HG02571 (cell line): Measurements from ENCODE around the gene PITPNC1.
A peak's percentile ranks its signal among the peaks of the same experiment; 100 is the strongest.
"Not testable (repeated sequence)": the region's sequence is repeated elsewhere in the genome, so short reads cannot be mapped to it uniquely, and the experiment has no call there.

Source experiments
- ATAC-seq: cut with Tn5 transposase; IDR thresholded peaks from one replicate; pipeline ENCODE4 v1.9.1; 2021; ENCODE audit warnings: mild to moderate bottlenecking, moderate library complexity; ENCODE audit not compliant: unreplicated experiment

The PITPNC1 gene

DNA sequence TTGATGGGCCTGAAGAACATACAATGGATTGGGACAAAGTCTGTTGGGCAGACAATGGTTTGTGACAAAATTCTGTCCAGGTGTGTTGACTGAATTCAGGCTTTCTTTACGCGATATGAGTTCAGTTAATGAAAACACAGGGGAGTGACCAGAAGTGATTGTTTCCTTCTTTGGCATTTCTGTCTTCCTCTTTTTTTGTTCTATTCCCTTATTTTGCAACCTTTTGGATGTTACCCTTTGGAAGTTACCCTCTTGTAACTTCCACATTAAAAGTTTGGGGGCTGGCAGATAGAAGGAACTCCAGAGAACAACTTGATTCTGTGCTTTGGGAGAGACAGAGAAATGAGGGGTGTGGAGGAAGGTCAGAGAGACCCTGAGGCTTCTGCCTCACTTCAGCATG lies 126.7 kb downstream of the PITPNC1 start:
- no peak for ATAC-seq

DNA sequence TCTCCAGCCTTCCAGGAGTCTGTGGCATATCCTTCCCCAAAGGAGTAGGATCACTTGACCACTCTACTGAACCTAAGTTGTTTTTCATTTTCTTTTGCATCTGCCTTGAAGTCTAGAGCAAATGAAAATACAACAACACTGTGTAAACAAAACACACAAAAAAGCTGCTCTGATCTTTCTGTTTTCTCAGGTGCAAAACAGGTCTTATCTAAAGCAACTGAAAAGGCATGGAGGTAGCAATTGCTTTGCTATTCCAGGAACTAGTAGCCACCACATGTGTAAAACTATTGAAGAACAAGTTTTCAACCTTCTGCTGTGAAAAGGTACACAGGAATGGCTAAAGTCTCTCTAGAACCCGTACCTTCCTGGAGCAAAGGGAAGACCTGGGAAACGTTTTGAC lies 127.1 kb downstream of the PITPNC1 start:
- ATAC-seq, result no peak

DNA sequence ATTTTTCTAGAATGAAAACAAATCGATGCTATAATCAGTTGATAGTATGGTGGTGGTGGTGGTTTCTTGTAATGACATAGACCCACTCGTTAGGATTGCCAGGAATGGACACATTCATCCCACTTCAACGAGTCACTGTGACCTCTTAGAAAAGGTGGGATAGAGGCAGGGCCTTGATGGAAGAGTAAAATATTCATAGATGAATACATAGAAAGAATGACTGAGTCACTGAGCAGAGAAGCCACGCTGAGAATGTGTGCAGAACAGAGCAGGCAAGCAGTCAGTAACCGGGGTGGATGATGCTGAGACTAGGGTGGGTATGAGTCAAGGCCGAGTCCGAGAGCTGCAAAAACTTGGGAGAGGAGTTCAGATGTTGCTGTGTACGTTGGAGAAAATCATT lies 129.9 kb downstream of the PITPNC1 start:
- no peak for ATAC-seq

DNA sequence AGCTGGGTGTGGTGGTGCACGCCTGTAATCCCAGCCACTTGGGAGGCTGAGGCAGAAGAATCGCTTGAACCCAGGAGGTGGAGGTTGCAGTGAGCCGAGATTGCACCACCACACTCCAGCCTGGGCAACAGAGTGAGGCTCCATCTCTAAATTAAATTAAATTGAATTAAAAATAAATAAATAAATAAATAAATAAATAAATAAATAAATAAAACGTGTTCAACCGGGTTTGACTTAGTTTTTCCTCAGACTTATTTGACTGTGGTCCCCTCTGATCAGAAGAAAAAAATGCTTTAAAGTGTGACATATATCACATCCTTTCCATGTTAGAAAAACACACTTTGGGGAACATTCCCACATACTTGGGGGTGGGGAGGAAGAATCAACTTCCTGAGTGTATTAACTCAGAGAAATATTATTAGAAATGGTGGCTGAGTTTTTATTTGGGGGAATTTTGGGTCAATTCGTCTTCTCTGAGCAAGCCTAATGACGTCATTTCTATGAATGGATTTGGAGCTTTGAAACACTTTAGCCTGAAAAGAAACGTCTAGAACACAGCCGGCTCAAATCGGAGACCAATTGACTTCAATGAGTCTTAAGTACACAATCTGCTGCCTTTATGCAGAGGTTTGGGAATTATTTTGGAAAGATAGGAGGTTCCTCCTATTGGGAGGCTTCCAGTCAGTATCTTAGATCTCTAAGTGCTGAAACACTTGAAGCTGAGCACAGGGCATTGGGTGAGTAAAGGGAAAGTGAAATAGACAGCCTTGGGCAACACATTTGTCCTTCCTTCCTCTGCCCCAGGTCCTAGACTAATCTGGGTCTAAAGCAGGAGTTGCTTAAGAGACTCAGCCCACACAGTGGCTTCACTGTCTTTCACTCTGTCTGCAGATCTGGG lies 132.6 kb downstream of the PITPNC1 start:
- ATAC-seq, result no peak

DNA sequence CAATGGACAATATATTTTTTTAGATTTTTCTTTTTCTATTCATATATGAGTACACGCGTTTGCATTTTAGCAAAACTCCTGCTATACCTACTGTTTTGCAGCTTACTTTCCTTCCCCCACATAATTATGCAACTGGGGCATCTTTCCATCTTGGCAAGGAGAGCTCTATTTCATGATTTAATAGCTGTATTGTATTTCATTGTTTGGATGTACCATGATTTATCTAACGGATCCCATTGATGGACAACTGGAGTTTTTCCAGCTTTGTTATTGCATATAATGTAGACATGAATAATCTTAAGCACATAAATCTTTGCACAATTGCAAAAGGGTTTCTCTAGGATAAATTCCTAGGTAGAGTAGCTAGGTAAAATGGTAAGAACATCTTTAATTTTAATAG lies 133.9 kb downstream of the PITPNC1 start:
- no peak for ATAC-seq

DNA sequence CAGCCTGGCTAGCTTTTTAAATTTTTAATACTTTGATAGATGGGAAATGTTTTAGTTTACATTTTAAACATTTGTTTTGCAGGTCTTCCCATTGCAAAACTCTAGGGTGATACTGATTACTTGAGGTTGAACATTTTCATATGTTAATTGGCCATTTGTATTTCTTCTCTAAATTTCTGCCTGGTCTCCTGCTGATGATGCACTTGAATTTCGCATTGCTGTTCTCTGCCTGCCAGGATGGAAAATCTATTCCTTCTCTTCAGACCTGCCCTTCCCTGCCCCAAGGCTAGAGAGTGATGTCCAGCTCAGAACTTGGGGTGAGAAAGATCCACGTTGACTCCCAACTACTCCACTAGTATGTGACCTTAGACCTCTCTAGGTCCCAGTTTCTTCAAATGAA lies 134.7 kb downstream of the PITPNC1 start:
- no peak for ATAC-seq

DNA sequence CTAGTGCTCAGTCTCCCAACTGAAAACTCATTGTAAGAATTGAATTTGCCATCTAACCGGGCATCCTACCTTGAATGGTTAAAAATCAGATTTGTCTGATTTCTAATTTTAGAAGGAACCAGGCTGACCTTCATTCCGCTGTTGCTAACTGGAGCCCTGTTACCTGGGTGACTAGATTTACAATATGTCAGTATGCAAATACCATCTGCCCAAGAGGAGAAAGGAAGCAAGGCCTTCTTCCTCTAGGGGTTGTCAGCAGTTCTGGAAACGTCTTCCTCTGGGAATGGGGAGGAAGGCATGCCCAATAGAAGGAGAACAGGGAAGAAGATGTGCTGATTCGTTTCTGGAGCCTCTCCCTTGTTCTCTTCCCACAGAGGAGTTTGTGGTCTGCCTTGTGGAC lies 137.9 kb downstream of the PITPNC1 start:
- ATAC-seq, result no peak

DNA sequence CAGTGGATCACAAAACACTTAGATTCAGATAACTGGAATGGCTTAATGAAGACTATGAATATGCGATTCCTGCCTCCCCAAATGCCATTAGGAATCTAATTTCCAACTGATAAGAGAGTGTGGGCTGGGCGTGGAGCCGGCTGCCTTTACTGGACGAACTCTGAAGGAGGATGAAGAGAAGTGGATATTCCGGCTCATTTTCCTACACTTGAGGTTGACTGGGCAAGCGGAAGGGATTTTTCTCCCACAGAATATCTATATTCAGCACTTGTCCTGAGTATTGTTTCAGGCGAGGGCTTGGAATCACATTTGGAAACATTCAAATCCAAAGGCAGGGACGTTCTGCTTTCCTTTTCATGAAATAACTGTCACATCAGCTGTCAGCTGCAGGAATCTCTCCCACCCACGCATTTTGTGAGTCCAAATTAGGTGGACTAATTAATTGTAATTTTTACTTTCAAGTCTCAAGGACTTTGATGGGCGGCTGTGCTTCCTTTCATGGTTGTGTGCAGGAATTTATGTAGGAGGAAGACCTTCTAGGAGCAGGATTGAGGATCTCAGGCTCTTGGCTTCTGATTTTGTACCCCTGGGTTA lies 138.5 kb downstream of the PITPNC1 start:
- ATAC-seq, result no peak

DNA sequence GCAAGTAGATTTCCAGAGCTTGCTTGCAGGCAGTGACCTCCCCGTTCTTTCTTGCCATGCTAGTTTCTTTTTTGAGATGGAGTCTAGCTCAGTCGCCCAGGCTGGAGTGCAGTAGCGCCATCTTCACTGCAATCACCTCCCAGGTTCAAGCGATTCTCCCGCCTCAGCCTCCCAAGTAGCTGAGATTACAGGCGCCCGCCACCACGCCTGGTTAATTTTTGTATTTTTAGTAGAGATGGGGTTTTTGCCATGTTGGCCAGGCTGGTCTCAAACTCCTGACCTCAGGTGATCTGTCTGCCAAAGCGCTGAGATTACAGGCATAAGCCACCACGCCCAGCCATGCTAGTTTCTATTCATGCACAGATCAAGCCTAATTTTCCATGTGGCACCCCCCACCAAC lies 139.5 kb downstream of the PITPNC1 start:
- ATAC-seq, result not testable (repeated sequence)

DNA sequence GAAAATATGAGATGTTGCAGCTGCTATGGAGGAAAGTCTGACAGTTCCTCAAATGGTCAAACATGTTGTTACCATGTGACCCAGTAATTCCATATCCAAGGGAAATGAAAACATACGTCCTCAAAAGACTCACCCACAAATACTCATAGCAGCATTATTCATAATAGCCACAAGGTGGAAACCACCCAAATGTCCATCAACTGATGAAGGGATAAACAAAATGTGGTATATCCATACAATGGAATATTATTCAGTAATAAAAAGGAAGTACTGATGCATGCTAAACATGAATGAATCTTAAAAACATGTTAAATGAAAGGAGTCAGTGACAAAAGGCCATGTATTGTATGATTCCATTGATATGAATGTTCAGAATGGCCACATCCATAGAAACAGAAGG lies 140.2 kb downstream of the PITPNC1 start:
- no peak for ATAC-seq

DNA sequence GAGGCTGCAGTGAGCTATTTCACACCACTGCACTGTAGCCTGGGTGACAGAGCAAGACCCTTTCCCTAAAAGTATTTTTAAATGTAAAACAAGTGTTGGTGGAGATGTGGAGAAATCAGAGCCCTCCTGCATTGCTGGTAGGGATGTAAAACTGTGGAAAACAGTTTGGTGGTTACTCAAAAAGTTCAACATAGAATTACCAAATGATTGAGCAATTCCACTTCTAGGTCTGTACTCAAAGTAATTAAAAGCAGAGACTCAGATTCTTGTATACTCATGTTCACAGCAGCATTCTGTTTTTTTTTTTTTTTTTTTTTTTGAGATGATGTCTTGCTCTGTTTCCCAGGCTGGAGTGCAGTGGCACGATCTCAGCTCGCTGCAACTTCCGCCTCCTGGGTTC lies 141.8 kb downstream of the PITPNC1 start:
- no peak for ATAC-seq

DNA sequence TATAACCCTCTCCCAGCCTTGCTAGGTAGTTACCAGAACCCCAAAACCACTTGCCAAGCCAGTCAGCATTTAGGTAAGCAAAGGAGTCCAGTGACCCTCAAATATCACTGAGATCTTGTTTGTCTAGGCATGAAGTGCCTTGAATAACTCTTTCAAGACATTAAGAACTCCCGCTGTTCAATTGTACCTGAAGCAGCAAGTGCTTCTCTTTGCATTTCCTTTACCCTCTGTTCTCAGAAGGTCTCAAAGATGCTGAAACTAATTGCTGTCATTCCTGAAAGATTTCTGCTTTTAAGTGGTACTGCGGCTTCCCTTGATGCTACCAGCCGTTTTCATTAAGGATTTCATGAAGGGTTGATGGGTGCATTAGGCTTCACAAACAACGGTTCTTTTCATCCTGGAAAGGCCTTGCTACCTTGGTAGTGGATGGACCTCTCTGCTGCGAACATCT lies 142.7 kb downstream of the PITPNC1 start:
- ATAC-seq, result no peak

DNA sequence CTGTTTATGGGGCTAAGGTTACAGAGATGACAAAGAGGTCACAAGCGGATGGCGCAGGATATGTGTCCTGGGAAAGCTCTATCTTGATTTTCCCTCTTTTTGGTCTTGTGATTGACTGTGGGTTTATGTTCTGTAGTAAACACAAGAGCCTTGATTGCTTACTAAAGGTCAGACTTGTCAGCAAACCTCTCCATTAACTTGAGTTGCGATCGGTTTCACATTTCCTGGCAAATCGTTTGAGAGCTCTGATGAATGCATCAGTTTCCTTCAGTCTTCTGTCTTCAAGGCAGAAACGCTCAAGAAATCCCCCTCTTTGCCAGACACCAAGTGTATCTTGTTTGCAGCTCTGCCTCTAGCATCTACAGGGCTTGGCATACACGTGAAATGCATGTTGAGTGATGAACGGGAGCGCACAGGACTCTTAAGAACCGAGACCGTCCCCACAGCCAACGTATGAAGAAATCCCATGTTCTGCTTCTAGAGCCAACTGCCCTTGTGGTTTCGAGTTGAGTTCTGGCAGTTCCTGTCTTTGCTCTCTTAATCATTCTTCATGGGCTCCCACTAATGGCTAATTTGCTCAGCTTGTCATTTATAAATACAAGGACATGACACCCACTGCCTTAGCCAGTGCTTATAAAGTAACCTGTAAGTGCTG lies 143.3 kb downstream of the PITPNC1 start:
- no peak for ATAC-seq

DNA sequence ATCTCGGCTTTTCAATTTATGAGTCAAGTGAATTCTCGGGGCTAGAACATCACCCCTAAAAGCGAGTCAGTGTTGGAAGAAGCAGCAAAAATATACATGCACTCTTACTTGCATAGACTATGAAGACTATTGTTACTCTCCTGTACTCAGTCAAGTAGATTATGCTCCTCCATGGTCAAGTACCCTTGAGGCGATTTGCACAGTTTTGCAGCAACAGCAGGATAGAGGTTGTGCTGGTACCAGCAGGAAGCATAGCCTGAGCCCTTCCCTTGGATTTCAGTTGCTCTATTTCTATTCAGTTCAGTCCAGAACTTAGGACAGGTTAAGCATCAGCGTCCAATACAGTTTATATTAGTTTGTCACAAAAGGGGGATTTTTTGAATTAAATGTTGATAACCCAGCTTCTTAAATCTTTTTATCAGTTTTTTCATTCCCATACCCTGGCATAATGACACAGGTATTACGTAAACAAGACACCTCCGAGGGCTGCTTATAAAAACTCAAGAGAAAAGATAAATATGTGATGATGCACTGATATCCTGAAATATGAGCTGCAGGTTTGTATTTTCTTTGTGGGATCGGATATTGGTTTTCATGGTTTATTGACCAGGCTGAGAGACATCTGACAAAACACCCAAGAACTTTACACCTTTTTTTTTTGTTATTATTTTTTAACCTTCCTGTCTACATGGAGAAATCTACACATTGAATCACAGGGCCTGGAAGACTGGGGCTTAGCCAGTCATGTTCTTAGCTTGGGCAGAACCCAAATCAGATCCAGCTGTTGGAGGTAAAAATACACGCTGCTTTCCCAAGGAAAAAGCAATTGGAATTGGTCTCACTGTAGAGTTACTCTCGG lies 144.1 kb downstream of the PITPNC1 start:
- no peak for ATAC-seq

DNA sequence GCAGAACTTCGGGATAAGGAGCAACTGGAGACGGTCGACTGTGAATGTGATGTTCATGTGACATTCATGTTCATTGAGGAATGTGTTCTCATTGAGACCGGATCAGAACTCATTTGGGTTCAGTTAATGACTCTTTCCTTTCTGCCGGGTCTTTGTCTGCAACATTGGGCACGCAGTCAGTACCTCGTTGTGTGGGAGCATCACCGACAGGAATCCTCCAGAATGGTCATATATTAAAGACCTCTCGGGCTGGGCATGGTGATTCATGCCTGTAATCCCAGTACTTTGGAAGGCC lies 144.6 kb downstream of the PITPNC1 start:
- no peak for ATAC-seq

DNA sequence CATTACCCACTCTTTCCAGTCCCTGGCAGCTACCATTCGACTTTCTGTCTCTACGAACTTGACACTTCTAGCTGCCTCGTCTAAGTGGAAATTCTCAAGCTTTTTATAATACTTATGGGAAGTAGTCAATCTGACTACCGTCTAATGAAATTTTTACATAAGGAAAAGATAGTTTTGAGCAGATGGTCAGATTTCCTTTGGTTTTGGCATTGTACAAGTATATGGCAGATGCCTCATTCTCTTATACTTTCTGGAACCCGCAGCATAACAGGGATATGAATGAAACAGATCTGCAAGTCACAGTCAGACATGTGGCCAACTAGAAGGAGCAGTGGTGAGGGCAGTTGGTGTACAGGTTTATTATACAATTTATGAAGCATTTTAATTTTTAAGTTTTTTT lies 146.0 kb downstream of the PITPNC1 start:
- ATAC-seq, result no peak

DNA sequence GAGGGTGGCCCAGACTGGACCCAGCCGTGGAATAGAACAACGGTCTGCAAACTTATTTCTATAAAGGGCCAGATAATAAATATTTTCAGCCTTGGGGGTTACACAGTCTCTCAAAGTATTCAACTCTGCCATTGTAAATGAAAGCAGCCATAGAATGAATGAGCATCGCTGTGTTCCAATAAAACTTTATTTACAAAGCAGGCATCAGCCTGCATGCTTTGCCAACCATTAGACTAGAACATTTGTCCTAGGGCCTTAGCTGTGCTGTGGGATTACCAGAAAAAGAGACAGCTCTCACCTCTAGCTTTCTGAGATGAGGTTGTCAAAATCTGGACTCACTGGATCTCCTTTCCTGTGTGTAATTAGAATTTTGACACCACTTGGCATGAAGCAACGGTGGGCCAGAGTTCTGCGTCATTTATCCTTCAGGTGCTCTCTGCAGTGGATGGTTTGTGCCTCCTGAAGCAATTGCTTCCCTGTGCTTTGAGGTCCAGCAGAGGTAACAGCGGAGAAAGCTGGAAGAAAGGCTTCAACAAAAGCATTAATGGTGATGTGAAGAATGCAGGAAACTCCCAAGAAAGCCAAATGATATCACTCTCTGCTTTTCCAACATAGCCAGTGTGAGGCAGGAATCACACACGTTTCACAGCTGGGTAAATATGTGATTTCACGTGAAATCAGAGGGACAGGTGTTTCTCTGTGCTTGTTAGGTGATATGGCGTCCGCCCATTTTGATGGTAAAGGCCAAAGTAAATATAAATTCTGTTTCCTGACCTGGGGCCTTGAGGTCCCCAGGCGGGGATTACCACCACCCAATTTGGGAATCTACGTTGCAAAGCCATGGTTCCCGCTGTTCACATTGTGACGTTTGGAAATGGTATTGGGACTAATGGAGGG lies 148.4 kb downstream of the PITPNC1 start:
- no peak for ATAC-seq

DNA sequence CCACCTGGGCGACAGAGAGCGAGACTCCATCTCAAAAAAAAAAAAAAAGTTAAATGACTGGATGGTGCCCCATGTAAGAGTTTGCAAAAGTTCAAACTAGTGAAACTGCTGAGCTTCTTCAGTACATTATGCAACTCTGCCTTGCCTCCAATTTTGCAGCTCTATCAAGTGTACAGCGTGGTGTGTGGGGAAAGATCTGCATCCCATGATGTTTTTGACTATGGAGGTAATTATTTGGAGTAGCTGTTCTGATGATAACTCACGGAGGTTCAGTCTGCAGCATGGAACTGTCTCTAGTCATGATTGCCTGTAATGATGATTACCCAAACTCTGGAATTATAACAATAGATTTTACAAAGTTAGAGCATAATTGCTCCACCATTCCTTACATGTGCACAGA lies 149.6 kb downstream of the PITPNC1 start:
- no peak for ATAC-seq

DNA sequence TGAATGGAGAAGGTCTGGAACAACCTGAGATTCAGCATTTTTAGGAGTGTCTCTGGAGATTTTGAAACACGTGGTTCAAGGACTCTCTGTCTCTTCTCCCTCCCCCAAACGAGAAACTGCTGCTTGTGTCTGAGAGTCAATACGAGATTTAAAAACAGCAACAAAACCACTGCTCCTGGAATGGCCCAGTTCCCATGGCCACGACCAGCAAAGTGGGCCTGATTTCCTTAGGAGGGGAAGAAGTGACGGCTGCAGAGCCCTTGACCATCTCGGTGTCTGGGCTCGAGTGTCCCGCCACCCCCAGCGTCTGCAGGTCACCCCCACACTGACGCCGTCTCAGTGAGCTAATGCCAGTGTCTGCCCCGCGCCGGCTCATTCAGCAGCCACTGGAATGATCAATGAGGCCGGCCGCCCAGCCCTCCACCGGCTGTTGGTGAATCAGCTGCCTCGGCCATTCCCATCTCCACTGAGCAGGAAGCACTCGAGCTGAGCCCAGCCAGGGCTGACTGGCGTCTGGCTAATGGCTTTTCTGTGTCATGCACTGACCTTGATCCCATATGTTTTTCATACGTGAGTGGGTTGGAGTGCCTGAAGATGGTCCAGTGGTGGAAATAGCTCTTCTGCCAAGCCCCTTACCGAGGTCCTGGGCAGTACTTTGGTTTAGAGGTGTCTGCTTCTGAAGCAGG lies 151.8 kb downstream of the PITPNC1 start:
- ATAC-seq, result no peak

DNA sequence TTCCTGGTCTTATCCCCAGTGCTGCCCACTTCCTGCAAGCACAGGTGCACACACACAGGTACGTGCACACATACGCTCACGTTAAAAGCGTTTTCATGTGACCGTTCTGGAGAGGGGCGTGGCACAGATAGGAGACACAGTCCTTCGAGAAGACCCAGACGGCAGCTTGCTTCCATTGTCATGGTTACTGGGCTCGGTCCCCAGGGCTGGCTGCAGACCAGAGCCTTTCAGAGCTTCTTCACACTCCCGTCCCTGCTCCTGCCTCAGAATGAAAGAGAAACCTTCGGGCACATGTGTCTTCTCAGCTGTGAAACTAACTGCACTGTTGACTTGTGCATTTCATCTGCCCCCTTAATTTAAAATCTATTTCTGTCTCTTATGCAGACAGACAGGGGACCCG lies 154.2 kb downstream of the PITPNC1 start:
- ATAC-seq, result peak; percentile 83
